Ectodermal cell (in vitro differentiated cells): ENCODE measurements around the gene SLPI.

ENCODE experiments used
- H3K27ac ChIP-seq: 2 replicates; pipeline ENCODE4 v1.7.0; 2013; ENCODE audit warnings: mild to moderate bottlenecking, low read depth, low read length; ENCODE audit not compliant: insufficient read depth, poor library complexity, severe bottlenecking
- H3K27me3 ChIP-seq: 2 replicates; pipeline ENCODE4 v1.7.0; 2013; ENCODE audit warnings: mild to moderate bottlenecking, low read length; ENCODE audit not compliant: insufficient read depth, control insufficient read depth, poor library complexity, severe bottlenecking
- H3K36me3 ChIP-seq: one replicate; pipeline ENCODE4 v1.7.0; 2013; ENCODE audit warnings: low read length; ENCODE audit not compliant: control insufficient read depth, insufficient read depth
- H3K4me1 ChIP-seq: one replicate; pipeline ENCODE4 v1.7.0; 2013; ENCODE audit warnings: low read length; ENCODE audit not compliant: control insufficient read depth, insufficient read depth
- H3K4me3 ChIP-seq: 2 replicates; pipeline ENCODE4 v1.7.0; 2013; ENCODE audit warnings: low read depth, low read length, control low read depth; ENCODE audit not compliant: insufficient read depth
- H3K9me3 ChIP-seq: 2 replicates; pipeline ENCODE4 v1.7.0; 2013; ENCODE audit warnings: mild to moderate bottlenecking, low read length, moderate library complexity; ENCODE audit not compliant: control insufficient read depth
- WGBS, 2 experiments: methylation state at CpG; one replicate each; pipeline ENCODE4 v1.1.7; 2013; ENCODE audit warnings: missing lambda C conversion rate in 2 of 2; 5-methylcytosine and 5-hydroxymethylcytosine counted together

SLPI gene

GRCh38 chr20:45251884-45252560, 2.3 kb downstream of the SLPI start:
- 88 to 93% methylated on average over 5 of the region's 5 CpGs for WGBS, 2 experiments
- H3K27ac ChIP-seq = no peak overlapping the region

GRCh38 chr20:45248609-45249008, 5.8 kb downstream of the SLPI start:
- H3K36me3 ChIP-seq = no peaks in the 10 kb centered on the region

More at GRCh38 chr20:45251884-45252560, 2.3 kb downstream of the SLPI start:
- no peaks in the 10 kb centered on the region for H3K4me1 ChIP-seq
- no peak overlapping the region for H3K4me3 ChIP-seq
- no peaks in the 10 kb centered on the region for H3K36me3 ChIP-seq
- no peaks in the 10 kb centered on the region for H3K9me3 ChIP-seq
- no peaks in the 10 kb centered on the region for H3K27me3 ChIP-seq

GRCh38 chr20:45247865-45248264, 6.5 kb downstream of the SLPI start:
- 93% methylated on average over 1 of the region's 1 CpG; no CpG with 5 or more reads in 1 of the 2 experiments for WGBS, 2 experiments
- Histone ChIP-seq H3K27ac (no peak overlapping the region), H3K27me3 (peaks cover 6% of the 10 kb centered on the region), H3K9me3 (no peaks in the 10 kb centered on the region), H3K4me3 (no peak overlapping the region), H3K4me1 (no peaks in the 10 kb centered on the region), H3K36me3 (no peaks in the 10 kb centered on the region)

More at GRCh38 chr20:45248609-45249008, 5.8 kb downstream of the SLPI start:
- H3K9me3 ChIP-seq = no peaks in the 10 kb centered on the region
- no peak overlapping the region for H3K27ac ChIP-seq
- H3K4me1 ChIP-seq = no peaks in the 10 kb centered on the region
- H3K27me3 ChIP-seq = peaks cover 6% of the 10 kb centered on the region
- no peak overlapping the region for H3K4me3 ChIP-seq

GRCh38 chr20:45246109-45246508, 8.3 kb downstream of the SLPI start:
- peaks cover 6% of the 10 kb centered on the region for H3K27me3 ChIP-seq

GRCh38 chr20:45238139-45238538, 16.2 kb downstream of the SLPI start:
- H3K36me3 ChIP-seq = no peaks in the 10 kb centered on the region

More at GRCh38 chr20:45246109-45246508, 8.3 kb downstream of the SLPI start:
- H3K9me3 ChIP-seq = no peaks in the 10 kb centered on the region
- no peak overlapping the region for H3K27ac ChIP-seq
- H3K4me1 ChIP-seq = no peaks in the 10 kb centered on the region
- H3K4me3 ChIP-seq = no peak overlapping the region
- no peaks in the 10 kb centered on the region for H3K36me3 ChIP-seq
- 79 to 80% methylated on average over 6 of the region's 6 CpGs for WGBS, 2 experiments

GRCh38 chr20:45235995-45236394, 18.4 kb downstream of the SLPI start:
- Histone ChIP-seq H3K9me3 (no peaks in the 10 kb centered on the region), H3K36me3 (no peaks in the 10 kb centered on the region), H3K4me1 (no peaks in the 10 kb centered on the region), H3K4me3 (no peak overlapping the region), H3K27me3 (no peaks in the 10 kb centered on the region), H3K27ac (no peak overlapping the region)
- WGBS, 2 experiments = 75 to 82% methylated on average over 4 of the region's 4 CpGs

More at GRCh38 chr20:45238139-45238538, 16.2 kb downstream of the SLPI start:
- 92 to 94% methylated on average over 2 of the region's 2 CpGs for WGBS, 2 experiments
- Histone ChIP-seq H3K9me3 (no peaks in the 10 kb centered on the region), H3K4me3 (no peak overlapping the region), H3K27ac (no peak overlapping the region), H3K27me3 (no peaks in the 10 kb centered on the region), H3K4me1 (no peaks in the 10 kb centered on the region)

- Histone ChIP-seq H3K4me1 (no peaks in the 10 kb centered on the region), H3K4me3 (no peak overlapping the region), H3K36me3 (no peaks in the 10 kb centered on the region), H3K27ac (no peak overlapping the region), H3K27me3 (no peaks in the 10 kb centered on the region), H3K9me3 (no peaks in the 10 kb centered on the region)
- WGBS, 2 experiments = 90 to 91% methylated on average over 9 of the region's 9 CpGs
Observed at GRCh38 chr20:45230631-45231030, 23.7 kb downstream of the SLPI start.

GRCh38 chr20:45229264-45230056, 24.9 kb downstream of the SLPI start:
- 83 to 86% methylated on average over 17 to 18 of the region's 18 CpGs for WGBS, 2 experiments
- H3K27me3 ChIP-seq = no peaks in the 10 kb centered on the region
- no peak overlapping the region for H3K27ac ChIP-seq
- H3K36me3 ChIP-seq = no peaks in the 10 kb centered on the region
- no peak overlapping the region for H3K4me3 ChIP-seq
- H3K4me1 ChIP-seq = no peaks in the 10 kb centered on the region
- no peaks in the 10 kb centered on the region for H3K9me3 ChIP-seq

- H3K27me3 ChIP-seq = no peaks in the 10 kb centered on the region
- no peaks in the 10 kb centered on the region for H3K4me1 ChIP-seq
- no peaks in the 10 kb centered on the region for H3K36me3 ChIP-seq
- H3K27ac ChIP-seq = no peak overlapping the region
- no peak overlapping the region for H3K4me3 ChIP-seq
- 100% methylated on average over 1 of the region's 1 CpG; no CpG with 5 or more reads in 1 of the 2 experiments for WGBS, 2 experiments
- no peaks in the 10 kb centered on the region for H3K9me3 ChIP-seq
Observed at GRCh38 chr20:45226287-45226686, 28.1 kb downstream of the SLPI start.

GRCh38 chr20:45223136-45223535, 31.2 kb downstream of the SLPI start:
- Histone ChIP-seq H3K4me1 (no peaks in the 10 kb centered on the region), H3K9me3 (no peaks in the 10 kb centered on the region), H3K27ac (no peak overlapping the region), H3K27me3 (no peaks in the 10 kb centered on the region), H3K36me3 (no peaks in the 10 kb centered on the region), H3K4me3 (no peak overlapping the region)
